OCI-LY7 (cell line): Measurements from ENCODE around the gene NUTF2. TPM values are rescaled to one million over a fixed set of nuclear protein-coding genes. Genes with fewer than 3 reads are reported as not detected.
A peak's percentile ranks its signal among the peaks of the same experiment; 100 is the strongest.

Experiments used
- BruUV-seq: library from RNA; stranded (reverse); fragments of 400-500 nt; replicated peaks from 2 replicates; lab custom pipeline; 2021; lab: Mats Ljungman, UMichigan
- CTCF ChIA-PET: fragments of 300-600 bp; sonication (Branson Sonifier 250); formaldehyde crosslinking; loops from one replicate; lab custom pipeline; 2022; ENCODE audit warnings: antibody characterized with exemption; ENCODE audit not compliant: unreplicated experiment; lab: Charles Lee
- POLR2A ChIA-PET: fragments of 300-600 bp; sonication (Branson Sonifier 250); formaldehyde crosslinking; loops from one replicate; lab custom pipeline; 2022; ENCODE audit warnings: antibody characterized with exemption; lab: Charles Lee
- DNase-seq: peaks from one replicate; pipeline ENCODE4 v3.0.0-alpha.2; 2015; ENCODE audit warnings: low spot score
- H2AFZ ChIP-seq: fragments of 200-600 bp; sonication (generic), shearing (Covaris generic); 2 replicates; pipeline ENCODE4 v1.6.1; 2014; ENCODE audit warnings: mild to moderate bottlenecking, antibody characterized with exemption, low read length, moderate library complexity
- H3K27ac ChIP-seq: fragments of 200-600 bp; sonication (generic); 2 replicates; pipeline ENCODE4 v1.5.1; 2014; ENCODE audit warnings: mixed run types, low read depth, mild to moderate bottlenecking, moderate library complexity, low read length, inconsistent platforms; ENCODE audit not compliant: poor library complexity, severe bottlenecking
- H3K36me3 ChIP-seq: fragments of 200-600 bp; sonication (generic); 2 replicates; pipeline ENCODE4 v1.6.1; 2014; ENCODE audit warnings: mild to moderate bottlenecking, antibody characterized with exemption, low read length, moderate library complexity, mixed read lengths; ENCODE audit not compliant: insufficient read depth
- H3K4me1 ChIP-seq: fragments of 200-600 bp; sonication (generic); 2 replicates; pipeline ENCODE4 v1.5.1; 2014; ENCODE audit warnings: mild to moderate bottlenecking, low read length; ENCODE audit not compliant: insufficient read depth, poor library complexity, severe bottlenecking
- H3K4me2 ChIP-seq: fragments of 200-600 bp; sonication (generic); 2 replicates; pipeline ENCODE4 v1.6.1; 2014; ENCODE audit warnings: mild to moderate bottlenecking, low read length
- H3K4me3 ChIP-seq: fragments of 200-600 bp; sonication (generic); 2 replicates; pipeline ENCODE4 v1.5.1; 2014; ENCODE audit warnings: mild to moderate bottlenecking, low read depth, low read length; ENCODE audit not compliant: poor library complexity, severe bottlenecking
- H3K79me2 ChIP-seq: fragments of 200-600 bp; sonication (generic); 2 replicates; pipeline ENCODE4 v1.6.1; 2016; ENCODE audit warnings: low read depth, mild to moderate bottlenecking, low read length, moderate library complexity, mixed read lengths; ENCODE audit not compliant: insufficient read depth
- H3K9me2 ChIP-seq: fragments of 200-600 bp; sonication (generic); 2 replicates; pipeline ENCODE4 v1.6.1; 2016; ENCODE audit warnings: mild to moderate bottlenecking, low read length, mixed read lengths; ENCODE audit not compliant: insufficient read depth
- H3K9me3 ChIP-seq: fragments of 200-600 bp; sonication (generic); 2 replicates; pipeline ENCODE4 v1.6.1; 2014; ENCODE audit warnings: mild to moderate bottlenecking, mixed run types, low read length, mixed read lengths
- H4K20me1 ChIP-seq: fragments of 200-600 bp; sonication (generic); 2 replicates; pipeline ENCODE4 v1.6.1; 2014; ENCODE audit warnings: mild to moderate bottlenecking, antibody characterized with exemption, low read length, moderate library complexity, mixed read lengths; ENCODE audit not compliant: insufficient read depth
- CTCF ChIP-seq: fragments of 200-600 bp; sonication (generic); conservative IDR thresholded peaks from 2 replicates; pipeline ENCODE4 v1.5.1; 2014; ENCODE audit warnings: mild to moderate bottlenecking, antibody characterized with exemption, low read length, moderate library complexity, mixed read lengths
- EZH2phosphoT487 ChIP-seq: fragments of 200-600 bp; sonication (generic); IDR thresholded peaks from 2 replicates; pipeline ENCODE4 v1.6.1; 2018; ENCODE audit warnings: low read depth, borderline replicate concordance, mild to moderate bottlenecking, mixed run types, antibody characterized with exemption, low read length, moderate library complexity, mixed read lengths
- intact Hi-C: fragments of 100-400 bp; cut with micrococcal nuclease; formaldehyde crosslinking; loops from one replicate; pipeline ENCODE4 v1.10.0; 2022; ENCODE audit not compliant: unreplicated experiment
- total RNA-seq, 2 experiments: library from RNA; depleted of rRNA in 1 of 2; stranded (reverse); fragments of >200 nt in 1 of 2; shearing (Covaris generic) in 1 of 2; gene quantifications; 2 replicates each; pipeline ENCODE4 v1.2.3, GENCODE V29; 2014 to 2022

Gene NUTF2
- total RNA-seq, 2 experiments from 2014 or later: 143 to 187 TPM

GRCh38 chr16:67846063-67846319, 742 bp upstream of the NUTF2 start:
- Histone ChIP-seq H3K9me3 (no peaks in the 10 kb centered on the region), H3K27ac (peak overlapping the region; percentile 80), H3K4me2 (peak overlapping the region; percentile 98), H4K20me1 (peaks cover 16% of the 10 kb centered on the region; the same call in 1 of the 2 replicates), H3K36me3 (peaks cover 23% of the 10 kb centered on the region), H3K4me1 (peaks cover 45% of the 10 kb centered on the region), H3K9me2 (no peaks in the 10 kb centered on the region), H3K79me2 (peaks cover 75% of the 10 kb centered on the region), H2AFZ (peak overlapping the region; percentile 54; the same call in 1 of the 2 replicates), H3K4me3 (peak overlapping the region; percentile 99)
- TF ChIP-seq CTCF (no peak), EZH2phosphoT487 (no peak)
- no peak for DNase-seq
- BruUV-seq: TSS peak; percentile 89
- ChIA-PET POLR2A (interaction anchor here (0.6 to 1.4 kb wide), 5 partner anchors 12 to 1580 kb away, joined by 3 to 7 read pairs (median 3); partner anchors contain the start of genes RANBP10 and TSNAXIP1), CTCF (interaction anchor here (1.2 to 1.4 kb wide), 2 partner anchors 13 to 29 kb away, joined by 4 to 5 read pairs; no protein-coding TSS in a partner anchor)
- intact Hi-C loops: loop anchor here (1.0 kb wide), 2 partner anchors 26 to 325 kb away; no protein-coding TSS in a partner anchor

- Histone ChIP-seq H3K4me2 (peak within 1 kb of the TSS; percentile 98), H4K20me1 (peaks cover 16% of the 10 kb centered on the region), H3K9me3 (no peaks in the 10 kb centered on the region), H2AFZ (peak within 1 kb of the TSS; percentile 54; the same call in 1 of the 2 replicates), H3K4me3 (peak within 1 kb of the TSS; percentile 99), H3K79me2 (peaks cover 88% of the 10 kb centered on the region), H3K9me2 (no peaks in the 10 kb centered on the region), H3K36me3 (peaks cover 32% of the 10 kb centered on the region), H3K27ac (peak within 1 kb of the TSS; percentile 80), H3K4me1 (peaks cover 38% of the 10 kb centered on the region)
- no peak for TF ChIP-seq CTCF
- TF ChIP-seq EZH2phosphoT487: no peak
- ChIA-PET POLR2A (interaction anchor here (1.4 kb wide), 1 partner anchor 40 kb away, joined by 7 read pairs; the partner anchor contains the start of genes RANBP10 and TSNAXIP1), CTCF (interaction anchor here (1.2 kb wide), 1 partner anchor 14 kb away, joined by 5 read pairs; no protein-coding TSS in a partner anchor)
- no TSS peak for BruUV-seq
- peak; percentile 77 for DNase-seq
- intact Hi-C loops: no loop called here
These were observed 530 bp downstream of the NUTF2 start, which contains the start of gene CENPT for GRCh38 chr16:67847064-67847861. Gene CENPT (minus strand): TSS chr16:67847693. CDS start chr16:67833859, 13,834 bp downstream.
